Activated T-cell treated with anti-CD3 and anti-CD28 coated beads for 4 hours (primary cell): ENCODE data around the gene BCR.
"Not testable (repeated sequence)": the region's sequence is repeated elsewhere in the genome, so short reads cannot be mapped to it uniquely, and the experiment has no call there.

Source experiments
- DNase-seq: peaks from one replicate; pipeline ENCODE4 v3.0.0-alpha.2; 2020

Gene BCR

DNA sequence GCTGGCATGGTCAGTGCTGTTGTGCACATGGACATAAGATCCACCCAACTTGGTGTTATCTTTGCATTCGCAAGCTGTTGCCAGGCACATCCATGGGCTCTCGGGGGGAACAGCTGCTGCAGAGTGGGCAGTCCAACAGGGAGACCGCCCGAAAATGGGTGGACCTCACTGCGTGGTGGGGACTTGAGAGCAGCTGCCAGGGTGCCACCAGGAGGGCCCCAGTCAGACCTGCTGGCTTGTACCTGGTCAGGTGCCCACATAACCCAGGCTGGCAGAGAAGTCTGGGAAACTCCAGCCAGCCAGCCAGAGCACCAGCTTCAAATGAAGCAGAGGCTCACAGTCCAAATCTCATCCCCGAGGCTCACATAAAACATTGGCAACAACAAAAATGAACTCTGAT lies 120.2 kb downstream of the BCR start:
- DNase-seq, result no peak

DNA sequence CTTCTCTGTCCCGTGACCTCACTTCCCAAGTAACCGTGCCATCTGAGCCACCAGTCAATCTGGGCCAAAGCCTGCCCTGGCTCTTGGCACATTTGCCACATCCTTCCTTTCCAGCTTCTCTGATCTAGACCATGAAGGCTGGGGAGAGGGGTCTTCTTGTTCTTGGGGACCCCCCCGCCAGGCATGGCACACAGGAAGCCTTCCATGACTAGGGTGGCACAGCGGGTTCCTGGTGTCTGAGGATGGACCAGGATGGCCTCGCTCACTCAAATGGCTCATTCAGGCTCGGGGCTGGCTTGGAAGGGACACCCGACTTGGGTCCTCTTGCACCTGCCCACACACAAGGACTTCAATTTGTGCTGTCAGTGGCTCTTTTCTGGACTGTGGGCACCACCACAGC lies 121.3 kb downstream of the BCR start:
- DNase-seq, result no peak

DNA sequence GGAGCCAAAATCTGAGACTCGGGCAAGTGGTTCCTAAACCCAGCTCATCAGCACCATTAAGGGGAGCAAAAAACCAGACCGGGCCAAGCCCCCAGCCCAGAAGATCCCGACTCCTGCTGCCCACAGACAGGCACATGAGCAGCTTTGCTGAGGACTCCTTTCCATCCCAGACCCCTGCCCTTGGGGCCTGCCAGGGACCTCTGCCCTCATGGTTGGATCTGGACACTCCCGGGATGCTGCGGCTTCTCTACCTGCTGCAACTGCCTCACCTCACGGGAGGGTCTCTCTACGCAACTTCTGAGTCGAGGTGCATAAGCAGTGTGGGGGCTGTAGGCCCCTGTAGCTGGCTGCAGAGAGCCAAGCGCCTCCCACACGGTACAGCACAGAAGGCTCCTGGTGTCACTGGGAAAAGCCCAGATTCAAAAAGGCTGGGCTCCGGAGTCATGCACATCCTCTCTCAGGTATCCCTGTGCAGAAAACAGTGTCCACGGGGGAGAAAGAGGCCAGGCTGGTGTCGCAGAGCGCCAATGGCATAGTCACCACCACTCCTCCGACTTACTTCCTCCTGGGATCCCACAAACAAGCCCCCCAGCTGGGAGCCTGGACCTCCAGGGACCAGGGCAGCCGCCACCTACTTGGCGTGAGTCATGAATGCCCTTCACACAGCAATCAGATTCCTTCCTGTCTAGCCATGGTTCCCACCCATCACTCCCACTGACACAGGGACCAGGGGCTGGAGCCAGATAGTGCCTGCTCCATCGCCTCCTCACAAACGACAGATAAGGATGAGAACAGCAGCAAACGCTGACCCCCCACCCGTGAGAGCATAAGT lies 122.1 kb downstream of the BCR start:
- no peak for DNase-seq

DNA sequence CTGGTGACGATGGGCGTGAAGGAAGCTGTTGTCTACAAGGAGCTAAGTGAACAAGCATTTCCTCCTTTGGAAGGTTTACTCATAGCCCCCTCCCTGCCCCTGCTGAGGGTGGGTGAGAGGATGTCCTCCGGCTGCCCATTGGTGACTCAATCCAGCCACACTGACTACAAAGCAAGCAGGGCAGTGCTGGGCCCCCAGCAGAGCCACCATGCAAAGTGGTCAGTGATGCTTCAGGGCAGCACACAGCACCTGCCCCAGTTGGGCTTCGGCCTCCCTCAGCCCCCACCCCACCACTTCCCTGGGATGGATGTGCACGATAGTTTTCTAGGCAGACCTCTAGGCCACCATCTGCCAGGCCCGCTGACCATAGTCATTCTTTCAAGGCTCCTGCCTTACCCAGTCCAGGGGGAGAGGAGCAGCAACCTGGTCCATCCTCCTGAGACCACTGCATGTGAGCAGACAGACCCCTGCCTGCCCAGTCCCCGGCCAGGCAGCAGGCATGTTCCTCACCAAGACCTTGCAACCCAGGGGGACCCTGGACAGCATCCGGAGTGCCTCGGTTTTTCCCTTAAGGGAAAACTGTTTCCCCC lies 125.1 kb downstream of the BCR start:
- DNase-seq, result no peak

DNA sequence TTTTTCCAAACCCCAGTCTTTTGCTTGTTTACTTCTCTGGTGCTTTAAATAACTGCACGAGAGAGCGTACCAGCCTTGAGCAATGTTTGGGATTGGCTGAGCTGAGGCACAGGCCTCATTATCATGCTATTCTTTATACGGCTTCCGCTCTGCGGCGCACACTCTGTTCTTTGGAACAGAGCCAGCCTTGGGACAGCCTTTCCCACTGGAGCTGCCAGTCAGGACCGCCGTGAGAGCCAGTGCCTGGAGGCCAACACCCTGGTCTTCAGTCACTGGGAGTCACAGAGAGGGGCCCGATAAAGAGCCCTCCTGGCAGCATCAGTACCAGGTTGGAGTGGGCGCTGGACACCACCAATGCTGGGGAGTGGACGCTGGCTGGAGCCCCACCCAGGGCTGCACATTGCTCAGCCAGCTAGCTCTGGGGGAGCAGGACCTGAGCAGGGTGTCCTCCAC lies 125.6 kb downstream of the BCR start:
- no peak for DNase-seq

DNA sequence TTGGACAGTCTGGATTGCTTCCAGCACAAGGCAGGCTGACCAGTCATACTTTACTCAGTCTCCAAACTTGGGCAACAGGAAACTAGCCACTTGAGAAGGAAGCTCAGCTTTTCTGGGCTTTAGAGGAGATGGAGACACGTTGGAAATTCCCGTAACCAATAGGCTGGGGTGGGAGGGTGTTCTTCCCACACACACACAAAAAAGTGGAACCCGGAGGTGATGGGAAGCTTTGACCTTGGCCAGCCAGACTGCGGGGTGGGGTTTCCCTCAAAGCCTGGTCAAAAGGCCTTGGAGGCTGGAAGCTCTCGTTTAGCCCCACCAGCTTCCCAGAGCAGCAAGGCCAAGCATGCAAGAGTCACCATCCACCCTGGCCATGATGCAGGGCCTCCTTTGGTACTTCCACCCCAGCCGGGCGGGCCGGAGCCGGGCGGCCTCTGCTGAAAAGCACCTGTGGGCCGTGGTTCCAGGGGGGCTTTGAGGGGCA lies 126.2 kb downstream of the BCR start:
- no peak for DNase-seq

DNA sequence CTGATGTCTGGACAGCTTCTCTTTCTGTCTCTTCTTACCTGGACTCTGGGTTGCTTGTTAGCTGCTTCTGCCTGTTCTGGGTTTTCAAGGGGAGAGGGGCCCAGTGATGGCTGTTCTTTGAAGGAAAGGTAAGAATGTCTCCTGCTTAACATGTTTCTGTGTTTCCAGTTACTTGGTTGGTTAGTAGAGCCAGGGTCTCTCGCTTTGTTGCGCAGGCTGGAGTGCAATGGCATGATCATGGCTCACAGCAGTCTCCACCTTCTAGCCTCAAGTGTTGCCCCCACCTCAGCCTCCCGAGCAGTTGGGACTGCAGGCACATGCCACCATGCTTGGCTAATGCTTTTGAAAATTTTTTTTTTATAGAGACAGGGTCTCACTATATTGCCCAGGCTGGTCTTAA lies 126.6 kb downstream of the BCR start:
- DNase-seq, result no peak

DNA sequence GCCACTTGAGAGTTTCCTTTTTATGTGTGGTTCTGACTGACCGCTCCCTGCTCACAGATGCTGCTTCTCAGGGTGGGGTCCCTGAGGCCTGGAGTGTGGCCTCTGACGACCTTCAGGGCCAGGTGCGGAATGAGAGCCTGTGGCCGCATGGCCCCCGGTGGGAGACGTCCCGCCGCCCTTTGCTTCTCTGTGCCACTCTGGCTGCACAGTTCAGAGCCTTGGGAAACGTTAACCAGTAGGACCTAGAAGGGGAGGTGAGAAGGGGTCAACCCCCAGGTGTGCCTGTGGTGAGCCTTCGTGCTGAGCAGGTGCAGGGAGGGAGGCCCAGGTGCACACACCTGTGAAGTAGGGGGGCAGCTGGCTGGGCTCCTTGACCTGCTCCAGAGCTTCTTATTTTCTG lies 127.2 kb downstream of the BCR start:
- not testable (repeated sequence) for DNase-seq

DNA sequence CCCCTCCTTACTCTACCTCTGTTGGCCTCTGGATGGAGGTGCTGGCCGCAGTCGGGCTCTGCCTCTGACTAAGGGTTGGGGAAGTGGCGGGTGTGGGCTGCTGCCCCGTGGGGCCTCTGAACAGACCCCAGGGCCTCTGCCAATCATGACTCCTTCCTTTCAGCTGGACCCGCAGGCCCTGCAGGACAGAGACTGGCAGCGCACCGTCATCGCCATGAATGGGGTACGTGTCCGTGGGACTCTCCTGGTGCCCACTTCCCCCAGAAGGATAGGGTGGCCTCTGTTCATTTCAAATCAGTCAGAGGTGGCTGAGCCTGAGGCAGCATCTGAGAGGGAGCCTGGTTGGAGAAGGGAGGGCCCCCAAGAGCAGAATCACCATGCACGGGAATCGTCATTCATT lies 129.0 kb downstream of the BCR start:
- DNase-seq, result not testable (repeated sequence)

DNA sequence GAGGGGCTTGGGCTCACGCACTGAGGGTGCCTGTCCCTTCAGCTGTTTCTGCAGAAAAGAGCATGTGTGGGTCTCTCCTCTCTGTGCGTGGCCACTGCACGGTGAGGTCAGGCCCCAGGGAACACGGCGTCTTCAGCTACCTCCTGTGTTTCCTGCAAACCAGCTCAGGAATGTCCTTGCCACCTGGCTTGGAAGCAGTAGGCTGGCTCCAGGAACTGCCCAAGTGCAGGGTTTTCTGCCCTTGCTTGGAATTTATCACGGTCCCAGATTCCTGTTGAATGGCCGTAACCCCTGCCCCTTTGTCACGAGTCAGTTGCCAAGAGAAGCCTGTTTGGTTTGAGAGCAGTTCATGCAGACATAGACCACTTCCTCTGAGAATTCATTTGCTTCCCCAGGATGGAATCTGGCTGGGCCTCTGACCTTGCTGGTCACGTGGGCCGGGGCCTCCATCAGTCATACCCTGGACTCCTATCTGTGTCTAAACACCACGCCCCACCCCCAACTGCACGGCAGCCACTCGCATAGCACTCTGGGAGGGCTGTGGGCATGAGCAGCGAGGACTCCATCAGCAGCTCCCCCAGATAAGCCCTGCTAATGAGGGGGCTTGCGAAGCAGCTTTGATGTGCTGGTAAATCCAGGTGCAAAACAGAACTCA lies 130.3 kb downstream of the BCR start:
- DNase-seq, result not testable (repeated sequence)

DNA sequence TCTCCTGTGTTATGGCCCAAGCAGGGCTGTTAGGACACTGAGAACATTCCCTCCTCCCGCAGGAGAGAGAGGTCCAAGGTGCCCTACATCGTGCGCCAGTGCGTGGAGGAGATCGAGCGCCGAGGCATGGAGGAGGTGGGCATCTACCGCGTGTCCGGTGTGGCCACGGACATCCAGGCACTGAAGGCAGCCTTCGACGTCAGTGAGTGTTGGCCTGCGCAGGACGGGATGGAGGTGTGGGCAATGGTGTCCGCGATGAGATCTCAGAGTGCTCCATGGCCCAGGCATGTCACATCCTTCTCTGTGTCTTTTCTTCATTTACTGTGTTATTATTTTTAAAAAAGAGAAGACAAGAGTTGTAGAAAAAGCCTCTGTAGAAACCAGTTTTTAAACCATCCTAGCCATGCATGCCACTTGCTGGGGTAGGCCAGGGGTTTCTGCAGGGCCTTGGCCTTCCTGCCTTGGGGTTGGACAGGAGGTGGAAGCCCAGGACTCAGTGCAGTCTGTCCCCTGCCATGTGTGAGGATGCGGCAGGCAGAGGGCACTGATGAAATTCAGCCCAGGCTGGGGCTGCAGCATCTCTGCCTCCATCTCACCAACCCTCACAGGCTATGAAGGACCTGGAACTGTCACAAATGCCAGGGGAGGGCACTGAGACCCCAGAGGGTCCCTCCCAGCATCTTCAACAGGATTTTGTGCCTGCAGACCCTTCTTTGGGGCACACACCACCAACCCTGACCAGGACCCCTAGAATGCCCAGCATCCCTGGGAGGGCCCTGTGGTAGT lies 131.5 kb downstream of the BCR start:
- DNase-seq, result not testable (repeated sequence)

DNA sequence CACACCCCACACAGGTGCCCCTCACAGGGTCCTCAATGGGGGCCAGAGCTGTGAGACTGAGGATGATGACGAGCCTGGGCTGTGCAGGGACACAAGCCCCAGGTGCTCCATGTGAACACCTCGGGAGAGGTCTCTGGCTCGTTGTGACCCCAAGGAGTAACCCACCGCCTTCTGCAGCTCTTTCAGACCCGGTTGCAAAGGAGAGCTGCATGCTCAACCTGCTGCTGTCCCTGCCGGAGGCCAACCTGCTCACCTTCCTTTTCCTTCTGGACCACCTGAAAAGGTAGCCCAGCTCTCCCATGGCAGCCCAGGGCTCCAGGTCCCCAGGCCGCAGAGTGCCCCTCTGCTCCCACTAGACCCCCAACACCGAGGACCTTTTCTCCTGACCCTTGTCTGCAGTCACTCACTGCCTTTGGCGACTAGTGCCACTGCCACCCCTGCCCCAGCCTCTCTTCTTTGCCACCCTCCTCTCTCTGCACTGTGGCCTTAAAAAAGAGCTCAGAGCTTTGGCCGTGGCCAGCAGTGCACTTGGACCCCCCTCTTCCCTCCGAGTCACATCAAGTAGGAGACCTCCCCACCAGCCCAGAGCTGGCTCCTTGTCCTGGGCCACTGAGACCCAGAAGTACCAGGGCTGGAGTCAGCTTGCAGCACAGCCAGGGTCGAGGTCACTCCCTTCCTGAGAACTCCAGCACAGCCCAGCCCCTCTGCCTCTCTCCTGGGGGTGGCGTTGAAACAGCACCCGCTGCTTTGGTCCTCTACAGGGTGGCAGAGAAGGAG lies 133.7 kb downstream of the BCR start:
- no peak for DNase-seq

DNA sequence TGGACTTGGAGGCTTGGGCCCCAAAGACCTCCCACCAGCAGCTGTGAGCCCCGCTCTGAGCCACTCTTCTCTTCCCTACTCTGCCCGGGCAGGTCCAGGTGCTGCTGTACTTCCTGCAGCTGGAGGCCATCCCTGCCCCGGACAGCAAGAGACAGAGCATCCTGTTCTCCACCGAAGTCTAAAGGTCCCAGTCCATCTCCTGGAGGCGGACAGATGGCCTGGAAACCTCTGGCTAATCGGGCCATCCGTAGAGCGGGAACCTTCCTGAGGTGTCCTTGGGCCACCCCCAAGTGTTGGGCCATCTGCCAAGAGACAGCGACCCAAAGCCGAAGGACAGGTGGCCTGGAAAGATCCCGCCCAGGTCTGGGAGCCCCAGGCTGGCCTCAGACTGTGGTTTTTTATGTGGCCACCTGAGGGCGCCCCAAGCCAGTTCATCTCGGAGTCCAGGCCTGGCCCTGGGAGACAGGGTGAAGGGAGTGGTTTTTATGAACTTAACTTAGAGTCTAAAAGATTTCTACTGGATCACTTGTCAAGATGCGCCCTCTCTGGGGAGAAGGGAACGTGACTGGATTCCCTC lies 135.1 kb downstream of the BCR start:
- peak; percentile 28 for DNase-seq

DNA sequence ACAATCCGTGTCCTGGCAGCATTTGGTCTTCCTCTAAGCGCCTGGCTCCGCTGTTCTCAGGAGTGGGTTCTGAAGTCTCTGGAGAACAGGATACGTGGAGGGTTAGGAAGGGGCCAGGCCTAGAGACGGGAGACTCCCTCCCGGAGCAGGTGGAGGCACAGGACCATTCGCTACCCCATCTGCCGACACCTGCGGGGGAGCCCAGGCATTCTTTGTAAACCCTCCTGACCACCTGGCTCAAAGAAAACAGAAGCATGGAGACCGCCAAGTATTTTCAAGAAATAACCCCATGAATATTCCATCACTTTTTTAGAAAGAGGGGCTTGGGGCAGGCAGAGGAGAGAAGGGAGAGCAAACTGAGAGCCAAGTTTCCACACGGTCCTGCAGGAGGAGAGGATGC lies 136.3 kb downstream of the BCR start:
- DNase-seq, result not testable (repeated sequence)

DNA sequence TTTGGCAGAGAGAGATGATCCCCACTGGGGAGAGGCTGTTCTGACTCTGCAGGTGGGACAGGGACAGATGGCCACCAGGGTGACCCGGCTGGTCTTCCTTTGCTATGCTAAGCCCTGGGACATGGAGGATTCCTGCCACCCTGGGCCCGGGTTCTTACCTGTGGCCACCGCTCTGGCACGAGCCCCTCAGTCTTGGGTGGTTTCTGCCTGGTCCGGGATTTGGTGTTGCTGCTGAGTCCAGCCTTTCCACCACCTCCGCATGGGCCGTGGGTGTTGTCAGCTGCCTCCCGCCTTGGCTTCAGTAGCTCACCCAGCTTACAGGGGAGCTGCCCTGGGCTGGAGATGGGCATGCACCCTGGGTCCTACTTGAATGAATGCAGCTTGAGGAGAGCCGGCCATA lies 138.0 kb downstream of the BCR start:
- not testable (repeated sequence) for DNase-seq

DNA sequence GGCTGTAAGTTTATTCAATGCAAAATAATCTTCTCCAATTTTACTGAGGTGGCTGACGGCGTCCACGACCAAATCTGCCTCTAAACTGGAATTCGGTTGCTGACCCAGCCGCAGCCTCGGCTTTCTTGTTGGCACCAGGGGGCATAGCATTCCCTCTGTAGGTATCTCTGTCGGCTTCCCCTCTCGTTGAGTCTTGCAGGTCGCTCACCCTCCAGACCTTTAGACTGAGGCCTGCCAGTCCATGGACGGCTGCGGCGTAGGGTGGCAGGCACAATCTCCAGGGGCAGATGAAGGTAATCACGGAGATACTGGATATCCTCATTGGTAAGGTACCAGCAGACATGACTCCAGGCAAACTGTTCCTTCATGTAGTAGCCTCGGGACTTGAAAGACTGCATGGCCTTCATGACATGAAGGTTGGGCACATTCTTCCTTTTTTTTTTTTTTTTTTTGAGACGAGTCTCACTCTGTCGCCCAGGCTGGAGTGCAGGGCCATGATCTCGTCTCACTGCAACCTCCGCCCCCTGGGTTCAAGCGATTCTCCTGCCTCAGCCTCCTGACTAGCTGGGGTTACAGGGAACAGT lies 142.3 kb downstream of the BCR start:
- DNase-seq, result not testable (repeated sequence)

DNA sequence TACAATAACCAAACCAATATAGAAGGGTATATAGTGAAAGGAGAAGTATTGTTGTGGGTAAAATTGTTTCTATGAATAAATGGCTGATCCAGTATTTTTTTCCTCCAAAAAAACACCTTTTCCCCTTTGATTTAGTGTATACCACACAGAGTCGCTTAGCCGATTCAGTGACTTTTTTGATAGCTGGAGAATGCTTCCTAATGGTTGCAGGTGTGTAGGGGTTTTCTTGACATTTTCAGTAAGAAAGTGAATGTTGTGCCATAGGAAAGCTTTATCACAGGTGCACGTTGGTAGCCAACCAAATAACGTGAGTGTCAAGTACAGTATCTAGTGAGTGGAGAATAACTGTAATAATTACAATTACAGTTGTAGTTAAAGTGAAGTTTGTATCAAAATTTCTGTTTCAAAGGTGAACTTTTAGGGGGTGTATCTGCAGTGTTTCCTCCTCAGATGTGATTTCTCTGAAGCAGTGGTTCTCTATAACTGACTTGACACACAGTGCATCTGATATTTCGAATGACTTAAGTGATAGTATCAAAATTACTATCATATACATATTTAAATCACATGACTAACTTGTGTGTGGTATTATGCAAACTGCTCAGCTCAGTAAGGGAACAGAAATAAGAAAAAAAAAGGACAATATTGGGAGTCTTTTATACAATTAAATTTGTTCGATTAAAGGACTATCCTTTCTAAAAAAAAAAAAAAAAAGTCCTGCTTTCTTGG lies 143.8 kb downstream of the BCR start:
- DNase-seq, result not testable (repeated sequence)

DNA sequence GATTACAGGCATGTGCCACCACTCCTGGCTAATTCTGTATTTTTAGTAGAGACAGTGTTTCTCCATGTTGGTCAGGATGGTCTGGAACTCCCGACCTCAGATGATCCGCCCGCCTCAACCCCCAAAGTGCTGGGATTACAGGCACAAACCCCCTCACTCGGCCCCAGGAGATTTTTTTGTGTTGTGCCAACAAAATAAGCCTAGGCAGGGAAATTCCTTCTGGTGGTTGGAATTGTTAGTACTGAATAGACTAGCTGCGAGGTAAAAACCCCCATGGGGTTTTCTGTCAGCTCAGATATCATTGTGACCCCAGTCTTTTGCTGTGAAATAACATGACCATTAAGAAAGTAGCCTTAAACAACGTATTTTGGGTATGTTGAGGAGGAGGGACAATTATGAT lies 144.9 kb downstream of the BCR start:
- DNase-seq, result no peak

DNA sequence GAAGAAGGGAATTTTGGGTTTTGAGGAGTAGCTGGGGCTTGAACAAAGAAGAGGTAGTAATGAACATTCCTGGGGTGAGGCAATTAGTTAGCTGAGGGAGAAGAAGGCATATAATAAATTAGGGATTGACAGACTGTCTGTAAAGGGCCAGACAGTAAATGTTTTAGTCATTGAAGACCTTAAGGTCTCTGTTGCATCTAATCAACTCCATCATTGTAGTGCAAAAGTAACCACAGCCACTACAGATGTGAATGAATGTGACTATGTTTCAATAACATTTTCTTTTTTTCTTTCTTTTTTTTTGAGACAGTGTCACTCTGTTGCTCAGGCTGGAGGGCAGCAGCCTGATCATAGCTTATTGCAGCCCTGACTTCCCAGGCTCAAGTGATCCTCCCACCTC lies 153.5 kb downstream of the BCR start:
- DNase-seq, result not testable (repeated sequence)

DNA sequence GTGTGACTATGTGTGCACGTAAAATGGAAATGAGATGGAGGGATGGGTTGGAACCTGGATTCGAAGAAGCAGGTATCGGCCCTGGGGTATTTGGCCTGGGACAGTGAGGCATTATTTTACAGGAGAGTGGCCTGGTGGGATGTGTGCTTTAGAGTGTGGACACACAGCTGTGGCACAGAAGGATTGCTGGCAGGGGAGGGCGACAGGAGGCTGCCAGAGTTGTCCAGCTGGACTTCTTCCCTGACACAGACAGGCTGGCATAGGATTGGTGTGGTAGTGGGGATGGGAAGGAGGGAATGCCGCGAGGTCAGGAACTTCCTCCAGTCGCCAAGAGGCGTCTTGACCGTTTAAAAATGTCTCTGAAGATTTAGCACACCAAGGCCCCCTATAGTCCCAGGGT lies 157.4 kb downstream of the BCR start:
- not testable (repeated sequence) for DNase-seq
